HL-60 (cell line): ENCODE measurements around the gene IL1RAPL2.

Experiments used
- DNase-seq, 2 experiments: peaks; one replicate each; pipeline ENCODE4 v3.0.0-alpha.2; 2010 to 2020; ENCODE audit warnings: low read depth in 1 of 2, low spot score in 1 of 2
- H3K27ac ChIP-seq: fragments of 250-450 bp; sonication (Bioruptor Pico); replicated peaks from 2 replicates; pipeline ENCODE4 v1.5.1; 2020; ENCODE audit warnings: mild to moderate bottlenecking, moderate library complexity
- H3K27me3 ChIP-seq: fragments of 250-450 bp; sonication (Bioruptor Pico); 2 replicates; pipeline ENCODE4 v1.5.1; 2021; ENCODE audit warnings: mild to moderate bottlenecking, moderate library complexity; ENCODE audit not compliant: insufficient read depth, poor library complexity, severe bottlenecking
- H3K4me3 ChIP-seq: replicated peaks from 2 replicates; pipeline ENCODE4 v1.5.1; 2011; ENCODE audit warnings: mild to moderate bottlenecking, control low read depth, low read length; ENCODE audit not compliant: insufficient read depth
- GABPA ChIP-seq: IDR thresholded peaks from 2 replicates; pipeline ENCODE4 v1.6.1; 2012; ENCODE audit warnings: low read depth
- POLR2AphosphoS5 ChIP-seq: IDR thresholded peaks from 2 replicates; pipeline ENCODE4 v1.6.1; 2012; ENCODE audit warnings: low read depth
- SPI1 ChIP-seq: IDR thresholded peaks from 2 replicates; pipeline ENCODE4 v1.6.1; 2012; ENCODE audit warnings: low read depth, mild to moderate bottlenecking, borderline replicate concordance
- TF ChIP-seq, protein P1 (sequence below): IDR thresholded peaks from 2 replicates; pipeline ENCODE4 v1.6.1; 2012; ENCODE audit warnings: low read depth; ENCODE audit not compliant: insufficient replicate concordance
- TF ChIP-seq, protein P2 (sequence below): IDR thresholded peaks from one replicate; pipeline ENCODE4 v1.5.1; 2011; ENCODE audit warnings: low read length, control low read depth, inconsistent platforms; ENCODE audit not compliant: insufficient read depth

IL1RAPL2 gene

DNA sequence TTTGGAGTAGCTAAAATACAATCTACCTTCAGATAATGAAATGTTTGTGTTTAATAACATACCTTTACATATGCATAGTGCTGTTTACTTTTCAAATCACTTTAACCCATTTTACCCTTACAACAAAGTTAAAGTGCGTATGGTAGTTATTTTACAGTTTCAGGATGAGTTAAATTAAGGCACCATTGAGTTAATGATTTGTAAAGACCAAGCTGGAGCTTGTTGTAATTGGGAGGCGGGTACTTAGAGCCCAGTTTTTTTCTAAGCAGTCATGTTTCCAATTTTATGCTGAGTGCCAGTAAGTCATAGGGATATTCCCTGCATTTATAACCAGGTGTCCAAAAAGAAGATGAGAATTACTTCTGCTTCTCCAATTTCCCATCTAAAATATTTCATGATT, 1172.2 kb downstream of the IL1RAPL2 start:
- Histone ChIP-seq H3K4me3 (no peak overlapping the region), H3K27ac (no peak overlapping the region), H3K27me3 (no peaks in the 10 kb centered on the region)
- no peak for DNase-seq
- TF ChIP-seq, protein P1, sequence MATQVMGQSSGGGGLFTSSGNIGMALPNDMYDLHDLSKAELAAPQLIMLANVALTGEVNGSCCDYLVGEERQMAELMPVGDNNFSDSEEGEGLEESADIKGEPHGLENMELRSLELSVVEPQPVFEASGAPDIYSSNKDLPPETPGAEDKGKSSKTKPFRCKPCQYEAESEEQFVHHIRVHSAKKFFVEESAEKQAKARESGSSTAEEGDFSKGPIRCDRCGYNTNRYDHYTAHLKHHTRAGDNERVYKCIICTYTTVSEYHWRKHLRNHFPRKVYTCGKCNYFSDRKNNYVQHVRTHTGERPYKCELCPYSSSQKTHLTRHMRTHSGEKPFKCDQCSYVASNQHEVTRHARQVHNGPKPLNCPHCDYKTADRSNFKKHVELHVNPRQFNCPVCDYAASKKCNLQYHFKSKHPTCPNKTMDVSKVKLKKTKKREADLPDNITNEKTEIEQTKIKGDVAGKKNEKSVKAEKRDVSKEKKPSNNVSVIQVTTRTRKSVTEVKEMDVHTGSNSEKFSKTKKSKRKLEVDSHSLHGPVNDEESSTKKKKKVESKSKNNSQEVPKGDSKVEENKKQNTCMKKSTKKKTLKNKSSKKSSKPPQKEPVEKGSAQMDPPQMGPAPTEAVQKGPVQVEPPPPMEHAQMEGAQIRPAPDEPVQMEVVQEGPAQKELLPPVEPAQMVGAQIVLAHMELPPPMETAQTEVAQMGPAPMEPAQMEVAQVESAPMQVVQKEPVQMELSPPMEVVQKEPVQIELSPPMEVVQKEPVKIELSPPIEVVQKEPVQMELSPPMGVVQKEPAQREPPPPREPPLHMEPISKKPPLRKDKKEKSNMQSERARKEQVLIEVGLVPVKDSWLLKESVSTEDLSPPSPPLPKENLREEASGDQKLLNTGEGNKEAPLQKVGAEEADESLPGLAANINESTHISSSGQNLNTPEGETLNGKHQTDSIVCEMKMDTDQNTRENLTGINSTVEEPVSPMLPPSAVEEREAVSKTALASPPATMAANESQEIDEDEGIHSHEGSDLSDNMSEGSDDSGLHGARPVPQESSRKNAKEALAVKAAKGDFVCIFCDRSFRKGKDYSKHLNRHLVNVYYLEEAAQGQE = no peak
- TF ChIP-seq, protein P2, sequence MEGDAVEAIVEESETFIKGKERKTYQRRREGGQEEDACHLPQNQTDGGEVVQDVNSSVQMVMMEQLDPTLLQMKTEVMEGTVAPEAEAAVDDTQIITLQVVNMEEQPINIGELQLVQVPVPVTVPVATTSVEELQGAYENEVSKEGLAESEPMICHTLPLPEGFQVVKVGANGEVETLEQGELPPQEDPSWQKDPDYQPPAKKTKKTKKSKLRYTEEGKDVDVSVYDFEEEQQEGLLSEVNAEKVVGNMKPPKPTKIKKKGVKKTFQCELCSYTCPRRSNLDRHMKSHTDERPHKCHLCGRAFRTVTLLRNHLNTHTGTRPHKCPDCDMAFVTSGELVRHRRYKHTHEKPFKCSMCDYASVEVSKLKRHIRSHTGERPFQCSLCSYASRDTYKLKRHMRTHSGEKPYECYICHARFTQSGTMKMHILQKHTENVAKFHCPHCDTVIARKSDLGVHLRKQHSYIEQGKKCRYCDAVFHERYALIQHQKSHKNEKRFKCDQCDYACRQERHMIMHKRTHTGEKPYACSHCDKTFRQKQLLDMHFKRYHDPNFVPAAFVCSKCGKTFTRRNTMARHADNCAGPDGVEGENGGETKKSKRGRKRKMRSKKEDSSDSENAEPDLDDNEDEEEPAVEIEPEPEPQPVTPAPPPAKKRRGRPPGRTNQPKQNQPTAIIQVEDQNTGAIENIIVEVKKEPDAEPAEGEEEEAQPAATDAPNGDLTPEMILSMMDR = no peak

DNA sequence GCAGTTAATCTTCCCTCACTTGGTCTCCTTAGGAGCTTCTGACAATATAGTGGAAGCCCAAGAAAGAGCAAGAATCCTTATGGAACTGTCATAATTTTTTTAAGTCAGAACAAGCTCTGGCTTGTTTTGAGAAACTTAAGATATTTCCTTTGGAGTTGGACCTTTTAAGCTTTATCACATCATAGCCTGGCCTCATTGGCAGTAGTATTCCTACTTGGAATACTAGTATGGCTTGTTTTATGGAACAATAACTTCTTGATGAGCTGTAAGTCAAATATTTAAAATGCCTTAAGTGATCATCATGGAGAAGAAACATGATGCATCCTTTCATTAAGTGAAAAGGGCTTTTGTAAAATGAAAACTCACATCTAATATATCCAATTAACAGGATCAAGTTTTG, 1178.3 kb downstream of the IL1RAPL2 start:
- TF ChIP-seq, protein P2 = no peak
- TF ChIP-seq SPI1 = no peak
- no peak for TF ChIP-seq GABPA
- no peak overlapping the region for H3K27ac ChIP-seq
- H3K27me3 ChIP-seq = no peaks in the 10 kb centered on the region
- H3K4me3 ChIP-seq = no peak overlapping the region
- DNase-seq = no peak

DNA sequence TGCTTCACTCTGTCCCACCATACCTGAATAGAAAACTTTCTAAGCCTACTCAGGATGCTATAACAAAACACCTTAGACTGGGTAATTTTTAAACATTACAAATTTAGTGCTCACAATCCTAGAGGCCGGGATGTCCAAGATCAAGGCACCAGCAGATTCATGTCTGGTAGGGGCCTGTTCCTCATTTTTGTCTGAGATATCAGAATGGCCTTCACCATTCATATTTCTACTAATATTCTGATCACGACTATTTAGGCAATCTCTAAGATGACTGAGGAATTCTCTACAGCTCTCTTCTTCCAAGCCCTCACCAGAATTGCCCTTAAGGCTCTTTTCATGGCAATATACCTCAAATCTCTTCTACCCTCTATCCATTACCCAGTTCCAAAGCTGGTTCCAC, 1178.9 kb downstream of the IL1RAPL2 start:
- TF ChIP-seq POLR2AphosphoS5 (no peak), GABPA (no peak), SPI1 (no peak)
- TF ChIP-seq, protein P1 = no peak
- TF ChIP-seq, protein P2 = no peak
- no peak for DNase-seq
- H3K27me3 ChIP-seq = no peaks in the 10 kb centered on the region
- H3K4me3 ChIP-seq = no peak overlapping the region
- no peak overlapping the region for H3K27ac ChIP-seq

DNA sequence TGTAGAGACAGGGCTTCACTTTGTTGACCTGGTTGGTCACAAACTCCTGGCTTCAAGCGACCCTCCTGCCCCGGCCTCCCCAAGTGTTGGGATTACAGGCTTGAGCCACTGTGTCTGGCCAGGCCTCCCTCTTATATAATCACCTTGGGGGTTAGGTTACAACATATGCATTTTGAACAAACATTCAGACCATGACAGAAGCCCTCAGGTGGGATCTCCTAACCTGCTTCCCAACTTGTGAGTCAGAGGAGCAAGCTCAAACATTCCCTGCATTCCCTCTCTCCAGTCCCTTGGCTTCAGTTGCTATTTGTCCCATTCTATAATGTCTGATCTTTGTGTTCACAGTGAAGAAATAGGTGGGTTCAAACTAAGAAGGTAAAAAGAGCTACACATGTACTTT, 1179.9 kb downstream of the IL1RAPL2 start:
- TF ChIP-seq SPI1 (no peak), POLR2AphosphoS5 (no peak), GABPA (no peak)
- TF ChIP-seq, protein P1 = no peak
- TF ChIP-seq, protein P2 = no peak
- H3K27ac ChIP-seq = no peak overlapping the region
- H3K27me3 ChIP-seq = no peaks in the 10 kb centered on the region
- no peak for DNase-seq
- H3K4me3 ChIP-seq = no peak overlapping the region
